Thyroid gland (tissue), 4 donors: Measurements from ENCODE around the gene LRRC4C. TPM values are rescaled to one million over a fixed set of nuclear protein-coding genes. Genes with fewer than 3 reads are reported as not detected.

ENCODE experiments used
- DNase-seq, 2 donors: peaks; one replicate each; pipeline ENCODE4 v3.0.0-alpha.2; 2019
- H3K27ac ChIP-seq, 3 donors: fragments of 200-600 bp; sonication (generic); 1 replicate in 2 of 3; 2 replicates in 1 of 3; pipeline ENCODE4 v1.5.1; 2016 to 2019; ENCODE audit warnings: mild to moderate bottlenecking in 1 of 3, moderate library complexity in 1 of 3
- H3K27me3 ChIP-seq: fragments of 200-600 bp; sonication (generic); one replicate; pipeline ENCODE4 v1.5.1; 2019
- H3K36me3 ChIP-seq, 2 donors: fragments of 200-600 bp; sonication (generic); one replicate each; pipeline ENCODE4 v1.5.1; 2016 to 2019
- H3K4me1 ChIP-seq, 2 donors: fragments of 200-600 bp; sonication (generic); one replicate each; pipeline ENCODE4 v1.5.1; 2017 to 2019
- H3K4me3 ChIP-seq, 3 donors: fragments of 200-600 bp; sonication (generic); replicated peaks in 1 of 3; 1 replicate in 2 of 3; 2 replicates in 1 of 3; pipeline ENCODE4 v1.5.1; 2016; ENCODE audit warnings: mild to moderate bottlenecking in 1 of 3
- H3K9me3 ChIP-seq: fragments of 200-600 bp; sonication (generic); one replicate; pipeline ENCODE4 v1.5.1; 2017
- CTCF ChIP-seq, 6 experiments: fragments of 200-600 bp in 3 of 6; fragments of 450-650 bp in 3 of 6; sonication (generic) in 3 of 6; IDR thresholded peaks; one replicate each; pipeline ENCODE4 v1.5.1; 2016 to 2019; ENCODE audit warnings: antibody characterized with exemption in 6 of 6, mild to moderate bottlenecking in 2 of 6, inconsistent platforms in 1 of 6, moderate library complexity in 1 of 6
- POLR2A ChIP-seq, 2 donors: fragments of 450-650 bp; IDR thresholded peaks; one replicate each; pipeline ENCODE4 v1.6.1; 2017; ENCODE audit warnings: antibody characterized with exemption in 2 of 2, mild to moderate bottlenecking in 2 of 2, moderate library complexity in 1 of 2
- WGBS, 2 donors: methylation state at CpG; one replicate each; pipeline ENCODE4 v1.1.5; 2017; 5-methylcytosine and 5-hydroxymethylcytosine counted together
- intact Hi-C: fragments of 100-400 bp; cut with DNase I; formaldehyde crosslinking; loops from one replicate; pipeline ENCODE4 v1.15.1; 2023
- total RNA-seq, 4 donors: library from RNA; depleted of rRNA; stranded (reverse); fragments of >200 nt; gene quantifications; one replicate each; pipeline ENCODE4 v1.2.3, GENCODE V29; 2016

Gene LRRC4C
- total RNA-seq, 4 donors from 2014 or later, result 4.6 to 13.9 (median 7.8) TPM

GRCh38 chr11:40445391-40445790, 1014.1 kb downstream of the LRRC4C start:
- no peaks in the 10 kb centered on the region for H3K9me3 ChIP-seq
- no peak overlapping the region for H3K4me3 ChIP-seq
- no peaks in the 10 kb centered on the region for H3K36me3 ChIP-seq
- no peak overlapping the region for H3K27ac ChIP-seq
- 53 to 81% methylated on average over 4 of the region's 4 CpGs for WGBS, 2 donors
- no peak for DNase-seq
- no peaks in the 10 kb centered on the region for H3K4me1 ChIP-seq
- intact Hi-C loops, result no loop called here
- H3K27me3 ChIP-seq, result no peaks in the 10 kb centered on the region
- TF ChIP-seq CTCF (IDR thresholded peaks at IDR 0.05) (no peak), POLR2A (IDR thresholded peaks at IDR 0.05) (no peak)

- H3K4me1 ChIP-seq, result no peaks in the 10 kb centered on the region
- TF ChIP-seq POLR2A (IDR thresholded peaks at IDR 0.05) (no peak), CTCF (IDR thresholded peaks at IDR 0.05) (no peak)
- no peaks in the 10 kb centered on the region for H3K9me3 ChIP-seq
- WGBS, 2 donors, result 95 to 97% methylated on average over 1 of the region's 1 CpG
- H3K4me3 ChIP-seq, result no peak overlapping the region
- no peak overlapping the region for H3K27ac ChIP-seq
- no peaks in the 10 kb centered on the region for H3K36me3 ChIP-seq
- no peaks in the 10 kb centered on the region for H3K27me3 ChIP-seq
- intact Hi-C loops, result no loop called here
- no peak for DNase-seq
Observed at GRCh38 chr11:40444151-40444550, 1015.3 kb downstream of the LRRC4C start.

GRCh38 chr11:40435344-40435743, 1024.1 kb downstream of the LRRC4C start:
- no peaks in the 10 kb centered on the region for H3K27me3 ChIP-seq
- intact Hi-C loops, result no loop called here

GRCh38 chr11:40434926-40435325, 1024.5 kb downstream of the LRRC4C start:
- H3K4me1 ChIP-seq, result no peaks in the 10 kb centered on the region
- H3K27ac ChIP-seq, result no peak overlapping the region
- H3K9me3 ChIP-seq, result no peaks in the 10 kb centered on the region
- 88 to 92% methylated on average over 2 of the region's 2 CpGs for WGBS, 2 donors
- intact Hi-C loops, result no loop called here
- H3K4me3 ChIP-seq, result no peak overlapping the region
- no peaks in the 10 kb centered on the region for H3K27me3 ChIP-seq
- TF ChIP-seq CTCF (IDR thresholded peaks at IDR 0.05) (no peak), POLR2A (IDR thresholded peaks at IDR 0.05) (no peak)
- no peak for DNase-seq
- no peaks in the 10 kb centered on the region for H3K36me3 ChIP-seq

More at GRCh38 chr11:40435344-40435743, 1024.1 kb downstream of the LRRC4C start:
- no peaks in the 10 kb centered on the region for H3K9me3 ChIP-seq
- no peak overlapping the region for H3K27ac ChIP-seq
- TF ChIP-seq POLR2A (IDR thresholded peaks at IDR 0.05), result no peak
- TF ChIP-seq CTCF (IDR thresholded peaks at IDR 0.05), result no peak
- DNase-seq, result no peak
- H3K36me3 ChIP-seq, result no peaks in the 10 kb centered on the region
- no peaks in the 10 kb centered on the region for H3K4me1 ChIP-seq
- no peak overlapping the region for H3K4me3 ChIP-seq

GRCh38 chr11:40432358-40432757, 1027.1 kb downstream of the LRRC4C start:
- DNase-seq, result no peak
- 83 to 88% methylated on average over 2 of the region's 2 CpGs for WGBS, 2 donors
- Histone ChIP-seq H3K27ac (no peak overlapping the region), H3K27me3 (no peaks in the 10 kb centered on the region), H3K9me3 (no peaks in the 10 kb centered on the region), H3K4me3 (no peak overlapping the region), H3K36me3 (no peaks in the 10 kb centered on the region), H3K4me1 (no peaks in the 10 kb centered on the region)
- intact Hi-C loops, result no loop called here
- no peak for TF ChIP-seq POLR2A (IDR thresholded peaks at IDR 0.05)
- TF ChIP-seq CTCF (IDR thresholded peaks at IDR 0.05), result no peak
